Measurements from ENCODE around the gene CTCF.

Gene CTCF

DNA sequence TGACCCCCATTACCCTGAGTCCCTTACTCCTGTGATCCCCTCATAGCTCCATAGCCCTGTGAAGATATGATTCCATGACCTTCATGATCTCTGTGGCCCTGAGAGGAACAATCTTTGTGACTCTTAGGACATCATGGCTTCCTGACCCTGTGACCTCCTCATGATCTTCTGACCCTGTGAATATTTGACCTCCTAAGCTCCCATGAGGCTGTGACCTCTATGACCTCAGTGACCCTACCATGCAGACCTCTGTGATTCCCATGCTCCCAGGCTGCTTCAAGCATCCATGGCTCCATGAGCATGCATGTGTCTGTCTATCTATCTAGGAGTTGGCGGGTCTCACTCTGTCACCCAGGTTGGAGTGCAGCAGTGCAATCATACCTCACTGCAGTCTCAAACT lies 21.6 kb upstream of the CTCF start:
- TF ChIP-seq, protein P1, sequence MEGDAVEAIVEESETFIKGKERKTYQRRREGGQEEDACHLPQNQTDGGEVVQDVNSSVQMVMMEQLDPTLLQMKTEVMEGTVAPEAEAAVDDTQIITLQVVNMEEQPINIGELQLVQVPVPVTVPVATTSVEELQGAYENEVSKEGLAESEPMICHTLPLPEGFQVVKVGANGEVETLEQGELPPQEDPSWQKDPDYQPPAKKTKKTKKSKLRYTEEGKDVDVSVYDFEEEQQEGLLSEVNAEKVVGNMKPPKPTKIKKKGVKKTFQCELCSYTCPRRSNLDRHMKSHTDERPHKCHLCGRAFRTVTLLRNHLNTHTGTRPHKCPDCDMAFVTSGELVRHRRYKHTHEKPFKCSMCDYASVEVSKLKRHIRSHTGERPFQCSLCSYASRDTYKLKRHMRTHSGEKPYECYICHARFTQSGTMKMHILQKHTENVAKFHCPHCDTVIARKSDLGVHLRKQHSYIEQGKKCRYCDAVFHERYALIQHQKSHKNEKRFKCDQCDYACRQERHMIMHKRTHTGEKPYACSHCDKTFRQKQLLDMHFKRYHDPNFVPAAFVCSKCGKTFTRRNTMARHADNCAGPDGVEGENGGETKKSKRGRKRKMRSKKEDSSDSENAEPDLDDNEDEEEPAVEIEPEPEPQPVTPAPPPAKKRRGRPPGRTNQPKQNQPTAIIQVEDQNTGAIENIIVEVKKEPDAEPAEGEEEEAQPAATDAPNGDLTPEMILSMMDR (IDR thresholded peaks at IDR 0.05; ENCODE audit: low read depth, low read length) = no peak
- DNase-seq (ENCODE audit: low read depth in 2 of 2) = no peak
- H3K4me3 ChIP-seq (replicated peaks in 1 of 2; ENCODE audit: low read depth in 2 of 2, low read length in 2 of 2) = no peak overlapping the region

GRCh38 chr16:67541391-67542263 lies 20.7 kb upstream of the CTCF start:
- TF ChIP-seq, protein P1 (IDR thresholded peaks at IDR 0.05; ENCODE audit: low read depth, low read length) = no peak
- no peak overlapping the region for H3K4me3 ChIP-seq (replicated peaks in 1 of 2; ENCODE audit: low read depth in 2 of 2, low read length in 2 of 2)
- peak in 1 of 2 donors; percentile 76 for DNase-seq (ENCODE audit: low read depth in 2 of 2)

GRCh38 chr16:67542464-67542863 lies 19.9 kb upstream of the CTCF start:
- H3K4me3 ChIP-seq (replicated peaks in 1 of 2; ENCODE audit: low read depth in 2 of 2, low read length in 2 of 2) = no peak overlapping the region
- TF ChIP-seq, protein P1 (IDR thresholded peaks at IDR 0.05; ENCODE audit: low read depth, low read length) = no peak
- peak; percentile 79 to 83 for DNase-seq (ENCODE audit: low read depth in 2 of 2)

GRCh38 chr16:67543036-67543435 lies 19.3 kb upstream of the CTCF start:
- H3K4me3 ChIP-seq (replicated peaks in 1 of 2; ENCODE audit: low read depth in 2 of 2, low read length in 2 of 2) = no peak overlapping the region
- TF ChIP-seq, protein P1 (IDR thresholded peaks at IDR 0.05; ENCODE audit: low read depth, low read length) = no peak
- DNase-seq (ENCODE audit: low read depth in 2 of 2) = no peak

- DNase-seq (ENCODE audit: low read depth in 2 of 2) = no peak
- H3K4me3 ChIP-seq (replicated peaks in 1 of 2; ENCODE audit: low read depth in 2 of 2, low read length in 2 of 2) = no peak overlapping the region
- TF ChIP-seq, protein P1 (IDR thresholded peaks at IDR 0.05; ENCODE audit: low read depth, low read length) = no peak
Measured at GRCh38 chr16:67543582-67543981, 18.7 kb upstream of the CTCF start.

DNA sequence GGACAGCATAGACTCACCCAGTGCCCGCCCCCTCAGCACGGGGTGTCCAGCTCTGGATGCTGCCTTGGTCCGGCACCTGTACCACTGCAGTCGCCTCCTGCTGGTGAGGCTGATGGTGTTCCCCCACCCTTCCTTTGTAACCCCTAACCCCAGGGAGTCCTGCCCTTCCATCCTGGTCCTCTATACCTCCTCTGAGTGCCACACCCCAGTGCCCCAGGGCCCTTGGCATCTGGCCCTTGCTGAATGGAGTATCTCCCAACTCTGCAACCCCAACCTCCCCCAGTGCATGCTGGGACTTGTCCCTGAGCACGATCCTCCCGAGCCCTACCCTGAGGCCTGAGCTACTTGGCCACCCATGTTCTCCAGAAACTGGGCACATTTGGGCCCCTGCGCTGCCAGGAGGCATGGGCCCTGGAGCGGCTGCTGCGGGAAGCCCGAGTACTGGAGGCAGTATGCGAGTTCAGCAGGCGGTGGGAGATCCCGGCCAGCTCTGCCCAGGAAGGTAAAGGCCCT lies 17.9 kb upstream of the CTCF start:
- H3K4me3 ChIP-seq (replicated peaks in 1 of 2; ENCODE audit: low read depth in 2 of 2, low read length in 2 of 2) = no peak overlapping the region
- TF ChIP-seq, protein P1 (IDR thresholded peaks at IDR 0.05; ENCODE audit: low read depth, low read length) = peak; percentile 17
- no peak for DNase-seq (ENCODE audit: low read depth in 2 of 2)
